Mesenchymal stem cell (in vitro differentiated cells and primary cell): ENCODE results near the gene SMIM3.

Experiments
- DNase-seq: peaks from one replicate; pipeline ENCODE4 v3.0.0-alpha.2; 2013
- H2AFZ ChIP-seq: one replicate; pipeline ENCODE4 v1.6.1; 2013; ENCODE audit warnings: low read depth, mild to moderate bottlenecking, control low read depth, inconsistent platforms, low read length, moderate library complexity
- H2AK5ac ChIP-seq: 2 replicates; pipeline ENCODE4 v1.6.1; 2013; ENCODE audit warnings: low read length, moderate library complexity, mild to moderate bottlenecking, inconsistent platforms; ENCODE audit not compliant: severe bottlenecking
- H2BK120ac ChIP-seq: one replicate; pipeline ENCODE4 v1.6.1; 2013; ENCODE audit warnings: low read depth, mild to moderate bottlenecking, inconsistent platforms, low read length, moderate library complexity
- H2BK12ac ChIP-seq, 2 experiments: one replicate each; pipeline ENCODE4 v1.6.1; 2013; ENCODE audit warnings: inconsistent platforms in 2 of 2, low read length in 2 of 2, mild to moderate bottlenecking in 2 of 2, moderate library complexity in 2 of 2, control low read depth in 1 of 2
- H2BK15ac ChIP-seq: one replicate; pipeline ENCODE4 v1.6.1; 2013; ENCODE audit warnings: mild to moderate bottlenecking, low read depth, inconsistent platforms; ENCODE audit not compliant: poor library complexity, severe bottlenecking
- H2BK5ac ChIP-seq: 2 replicates; pipeline ENCODE4 v1.6.1; 2013; ENCODE audit warnings: low read depth, mild to moderate bottlenecking, low read length, control low read depth, inconsistent platforms; ENCODE audit not compliant: poor library complexity, severe bottlenecking
- H3K14ac ChIP-seq, 2 experiments: one replicate each; pipeline ENCODE4 v1.6.1; 2013; ENCODE audit warnings: inconsistent platforms in 2 of 2, low read length in 2 of 2, control low read depth in 1 of 2, mild to moderate bottlenecking in 1 of 2, moderate library complexity in 1 of 2
- H3K18ac ChIP-seq, 2 experiments: one replicate each; pipeline ENCODE4 v1.6.1; 2013; ENCODE audit warnings: inconsistent platforms in 2 of 2, low read length in 2 of 2, control low read depth in 1 of 2, low read depth in 1 of 2, mild to moderate bottlenecking in 1 of 2
- H3K23ac ChIP-seq, 2 experiments: one replicate each; pipeline ENCODE4 v1.6.1; 2013; ENCODE audit warnings: inconsistent platforms in 2 of 2, low read length in 2 of 2, mild to moderate bottlenecking in 2 of 2, moderate library complexity in 2 of 2, control low read depth in 1 of 2
- H3K27ac ChIP-seq: 2 replicates; pipeline ENCODE4 v1.5.1; 2013; ENCODE audit warnings: mild to moderate bottlenecking, moderate library complexity, low read length, control low read depth, inconsistent platforms; ENCODE audit not compliant: poor library complexity, severe bottlenecking
- H3K27me3 ChIP-seq, 2 experiments: 2 replicates each; pipeline versions ENCODE4 v1.6.1 to v1.7.0; 2013; ENCODE audit warnings: low read length in 2 of 2, mild to moderate bottlenecking in 2 of 2, moderate library complexity in 2 of 2, control low read depth in 1 of 2, inconsistent platforms in 1 of 2; ENCODE audit not compliant: control insufficient read depth in 1 of 2, insufficient read depth in 1 of 2
- H3K36me3 ChIP-seq, 2 experiments: 2 replicates each; pipeline versions ENCODE4 v1.6.1 to v1.7.0; 2013; ENCODE audit warnings: low read length in 2 of 2, control low read depth in 1 of 2, inconsistent platforms in 1 of 2, low read depth in 1 of 2, mild to moderate bottlenecking in 1 of 2; ENCODE audit not compliant: insufficient read depth in 2 of 2, control insufficient read depth in 1 of 2
- H3K4ac ChIP-seq, 2 experiments: one replicate each; pipeline ENCODE4 v1.6.1; 2013; ENCODE audit warnings: inconsistent platforms in 2 of 2, low read length in 2 of 2, mild to moderate bottlenecking in 2 of 2, moderate library complexity in 2 of 2, control low read depth in 1 of 2, low read depth in 1 of 2
- H3K4me1 ChIP-seq: 2 replicates; pipeline ENCODE4 v1.6.1; 2013; ENCODE audit warnings: low read depth, low read length, control low read depth; ENCODE audit not compliant: control insufficient read depth, insufficient read depth
- H3K4me2 ChIP-seq: 2 replicates; pipeline ENCODE4 v1.6.1; 2013; ENCODE audit warnings: low read length, mild to moderate bottlenecking, inconsistent platforms; ENCODE audit not compliant: poor library complexity, severe bottlenecking
- H3K4me3 ChIP-seq, 2 experiments: 2 replicates each; pipeline versions ENCODE4 v1.5.1 to v1.7.0; 2013; ENCODE audit warnings: low read length in 2 of 2, mild to moderate bottlenecking in 2 of 2, control low read depth in 1 of 2, low read depth in 1 of 2; ENCODE audit not compliant: insufficient read depth in 1 of 2
- H3K79me1 ChIP-seq: replicated peaks from 2 replicates; pipeline ENCODE4 v1.6.1; 2013; ENCODE audit warnings: mild to moderate bottlenecking, control low read depth, low read length, inconsistent platforms; ENCODE audit not compliant: poor library complexity, severe bottlenecking
- H3K9ac ChIP-seq: 2 replicates; pipeline ENCODE4 v1.7.0; 2013; ENCODE audit warnings: mild to moderate bottlenecking, low read length, moderate library complexity
- H3K9me3 ChIP-seq: 2 replicates; pipeline ENCODE4 v1.7.0; 2013; ENCODE audit warnings: mild to moderate bottlenecking, low read length; ENCODE audit not compliant: control insufficient read depth
- H4K8ac ChIP-seq: one replicate; pipeline ENCODE4 v1.6.1; 2013; ENCODE audit warnings: inconsistent platforms, mild to moderate bottlenecking, low read length, moderate library complexity
- H4K91ac ChIP-seq: one replicate; pipeline ENCODE4 v1.6.1; 2013; ENCODE audit warnings: mild to moderate bottlenecking, low read length, inconsistent platforms
- WGBS: methylation state at CpG from one replicate; pipeline ENCODE4 v1.1.7; 2013; ENCODE audit warnings: mixed read lengths; 5-methylcytosine and 5-hydroxymethylcytosine counted together

SMIM3 gene

DNA sequence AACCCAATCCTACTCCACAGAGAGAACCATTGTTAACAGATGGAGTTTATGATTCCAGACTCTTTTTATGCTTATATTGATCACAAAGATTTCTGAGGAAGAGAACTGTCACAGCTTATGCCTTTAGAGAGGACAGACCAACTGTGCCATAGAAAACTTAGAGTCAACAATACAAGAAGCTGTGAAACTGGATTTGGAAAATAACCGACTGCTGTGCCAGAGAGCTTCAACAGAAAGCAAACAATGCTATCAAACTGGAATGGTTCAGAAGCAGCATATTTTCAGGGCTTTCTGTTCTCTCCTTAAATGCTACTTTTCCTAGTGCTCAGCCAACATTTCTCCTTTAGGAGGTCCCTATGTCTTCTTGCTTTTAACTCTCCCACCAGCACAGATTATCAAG is 24.7 kb upstream of the SMIM3 start:
- H3K14ac ChIP-seq: no peak overlapping the region
- peaks cover 11 to 74% of the 10 kb centered on the region in 2 experiments for H3K36me3 ChIP-seq
- no peak overlapping the region for H2BK120ac ChIP-seq
- peaks cover 3% of the 10 kb centered on the region for H3K4me1 ChIP-seq
- H4K91ac ChIP-seq: no peak overlapping the region
- H3K4me3 ChIP-seq: no peak overlapping the region
- H2AFZ ChIP-seq: no peak overlapping the region
- no peak overlapping the region for H2AK5ac ChIP-seq
- H3K23ac ChIP-seq: no peak overlapping the region
- H3K4ac ChIP-seq: no peak overlapping the region
- H2BK5ac ChIP-seq: no peak overlapping the region
- no peak overlapping the region for H3K18ac ChIP-seq
- peaks cover 13% of the 10 kb centered on the region for H3K79me1 ChIP-seq
- no peaks in the 10 kb centered on the region for H3K9me3 ChIP-seq
- no peaks in the 10 kb centered on the region for H3K27me3 ChIP-seq
- DNase-seq: no peak
- WGBS: 100% methylated on average over 1 of the region's 1 CpG
- H4K8ac ChIP-seq: no peak overlapping the region
- H2BK12ac ChIP-seq: no peak overlapping the region
- no peak overlapping the region for H2BK15ac ChIP-seq
- no peak overlapping the region for H3K9ac ChIP-seq
- no peak overlapping the region for H3K27ac ChIP-seq
- H3K4me2 ChIP-seq: no peak overlapping the region

GRCh38 chr5:150757087-150757649 is 21.4 kb upstream of the SMIM3 start:
- Histone ChIP-seq H3K18ac (no peak overlapping the region), H3K4me3 (peak overlapping the region in 1 of 2 experiments; percentile 90), H3K23ac (no peak overlapping the region), H3K14ac (no peak overlapping the region), H2BK15ac (no peak overlapping the region), H2AFZ (no peak overlapping the region), H2BK5ac (no peak overlapping the region), H3K27me3 (no peaks in the 10 kb centered on the region), H2BK12ac (no peak overlapping the region), H3K4me2 (peak overlapping the region; percentile 45), H3K9me3 (no peaks in the 10 kb centered on the region), H4K91ac (no peak overlapping the region), H2AK5ac (peak overlapping the region; percentile 39), H4K8ac (peak overlapping the region; percentile 9), H3K36me3 (peaks cover 11 to 41% of the 10 kb centered on the region in 2 experiments), H3K4ac (no peak overlapping the region), H3K27ac (no peak overlapping the region), H2BK120ac (no peak overlapping the region), H3K9ac (peak overlapping the region; percentile 98), H3K79me1 (peaks cover 11% of the 10 kb centered on the region), H3K4me1 (peaks cover 5% of the 10 kb centered on the region)
- 86% methylated on average over 1 of the region's 1 CpG for WGBS
- no peak for DNase-seq

- no peak overlapping the region for H3K14ac ChIP-seq
- H3K36me3 ChIP-seq: peaks cover 11 to 32% of the 10 kb centered on the region in 2 experiments
- H4K91ac ChIP-seq: no peak overlapping the region
- peaks cover 11% of the 10 kb centered on the region for H3K79me1 ChIP-seq
- H4K8ac ChIP-seq: peak overlapping the region; percentile 0
- H3K27me3 ChIP-seq: no peaks in the 10 kb centered on the region
- peak overlapping the region; percentile 61 to 90 for H3K4me3 ChIP-seq
- no peak overlapping the region for H3K23ac ChIP-seq
- H3K4me1 ChIP-seq: peaks cover 5% of the 10 kb centered on the region
- H2BK5ac ChIP-seq: no peak overlapping the region
- H3K9me3 ChIP-seq: no peaks in the 10 kb centered on the region
- no peak for DNase-seq
- peak overlapping the region; percentile 70 for H2AFZ ChIP-seq
- H2BK120ac ChIP-seq: no peak overlapping the region
- H3K4me2 ChIP-seq: peak overlapping the region; percentile 41
- peak overlapping the region; percentile 69 for H3K27ac ChIP-seq
- peak overlapping the region in 1 of 2 experiments; percentile 65 for H3K4ac ChIP-seq
- WGBS: 8% methylated on average over 12 of the region's 12 CpGs
- peak overlapping the region; percentile 98 for H3K9ac ChIP-seq
- no peak overlapping the region for H2BK12ac ChIP-seq
- no peak overlapping the region for H2BK15ac ChIP-seq
- H3K18ac ChIP-seq: peak overlapping the region in 1 of 2 experiments; percentile 90
- H2AK5ac ChIP-seq: no peak overlapping the region
These were observed 20.4 kb upstream of the SMIM3 start for GRCh38 chr5:150758203-150758530.

DNA sequence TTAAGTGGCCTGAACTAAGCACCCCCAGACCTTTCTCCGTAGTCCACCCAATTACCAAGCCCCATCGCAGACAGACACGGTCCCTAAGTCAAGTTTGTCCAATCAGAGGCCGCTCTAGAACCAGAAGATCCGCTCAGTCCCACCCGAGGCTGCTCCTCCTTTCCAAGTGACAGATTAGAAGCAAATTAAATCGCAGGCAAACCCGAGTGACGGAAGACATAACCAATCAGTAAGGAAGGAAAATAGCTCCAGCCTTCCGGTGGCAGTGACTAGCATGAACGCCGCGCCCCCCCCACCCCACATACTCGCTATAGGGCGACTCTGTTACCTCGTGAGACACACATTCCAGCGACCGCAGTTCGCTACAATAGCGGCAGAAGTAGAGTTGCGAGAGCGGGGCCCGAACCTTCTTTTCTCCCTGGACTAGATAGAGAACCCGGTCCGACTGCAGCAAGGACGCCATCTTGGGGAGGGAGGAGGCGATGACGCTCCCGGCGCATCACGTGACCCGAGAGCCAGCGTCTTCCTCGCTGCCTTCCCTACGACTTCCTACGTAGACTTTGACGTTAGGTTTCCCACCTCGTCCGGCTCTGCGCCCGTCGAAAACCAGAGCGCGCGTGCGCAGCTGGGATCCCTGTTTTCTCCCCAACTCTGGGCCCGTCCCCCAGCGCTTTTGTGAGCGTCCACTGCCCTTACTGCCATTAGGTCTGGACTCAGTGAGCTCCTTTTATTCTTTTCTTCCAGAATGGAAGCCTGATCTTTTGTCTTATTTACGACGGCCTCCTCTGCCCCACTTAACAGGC is 19.8 kb upstream of the SMIM3 start, which contains the start of gene DCTN4:
Gene DCTN4 (minus strand): TSS at position 487 of the 803 bp plus-strand sequence. CDS start 24 bp downstream, at position 463.
- Histone ChIP-seq H2BK120ac (peak within 1 kb of the TSS; percentile 39), H2AK5ac (no peak within 1 kb of the TSS), H3K4me3 (peak within 1 kb of the TSS; percentile 79 to 90), H3K9ac (peak within 1 kb of the TSS; percentile 98), H3K4me1 (peaks cover 5% of the 10 kb centered on the region), H3K14ac (peak within 1 kb of the TSS in 1 of 2 experiments; percentile 61), H3K36me3 (peaks cover 8 to 27% of the 10 kb centered on the region in 2 experiments), H3K4me2 (peak within 1 kb of the TSS; percentile 71), H3K79me1 (peaks cover 8% of the 10 kb centered on the region), H2BK15ac (peak within 1 kb of the TSS; percentile 29), H4K91ac (peak within 1 kb of the TSS; percentile 89), H2AFZ (peak within 1 kb of the TSS; percentile 89), H3K27ac (peak within 1 kb of the TSS; percentile 99), H3K18ac (peak within 1 kb of the TSS; percentile 80 to 90), H2BK12ac (peak within 1 kb of the TSS; percentile 60 to 82), H3K4ac (peak within 1 kb of the TSS; percentile 74 to 82), H3K27me3 (no peaks in the 10 kb centered on the region), H4K8ac (peak within 1 kb of the TSS; percentile 99), H3K23ac (no peak within 1 kb of the TSS), H2BK5ac (peak within 1 kb of the TSS; percentile 89), H3K9me3 (no peaks in the 10 kb centered on the region)
- WGBS: 3% methylated on average over 50 of the region's 51 CpGs
- DNase-seq: peak; percentile 100
